GM21529 (cell line): Measurements from ENCODE around the gene PIP5KL1.

ENCODE experiments used
- ATAC-seq: cut with Tn5 transposase; IDR thresholded peaks from one replicate; pipeline ENCODE4 v1.9.1; 2021; ENCODE audit not compliant: unreplicated experiment

Gene PIP5KL1

DNA sequence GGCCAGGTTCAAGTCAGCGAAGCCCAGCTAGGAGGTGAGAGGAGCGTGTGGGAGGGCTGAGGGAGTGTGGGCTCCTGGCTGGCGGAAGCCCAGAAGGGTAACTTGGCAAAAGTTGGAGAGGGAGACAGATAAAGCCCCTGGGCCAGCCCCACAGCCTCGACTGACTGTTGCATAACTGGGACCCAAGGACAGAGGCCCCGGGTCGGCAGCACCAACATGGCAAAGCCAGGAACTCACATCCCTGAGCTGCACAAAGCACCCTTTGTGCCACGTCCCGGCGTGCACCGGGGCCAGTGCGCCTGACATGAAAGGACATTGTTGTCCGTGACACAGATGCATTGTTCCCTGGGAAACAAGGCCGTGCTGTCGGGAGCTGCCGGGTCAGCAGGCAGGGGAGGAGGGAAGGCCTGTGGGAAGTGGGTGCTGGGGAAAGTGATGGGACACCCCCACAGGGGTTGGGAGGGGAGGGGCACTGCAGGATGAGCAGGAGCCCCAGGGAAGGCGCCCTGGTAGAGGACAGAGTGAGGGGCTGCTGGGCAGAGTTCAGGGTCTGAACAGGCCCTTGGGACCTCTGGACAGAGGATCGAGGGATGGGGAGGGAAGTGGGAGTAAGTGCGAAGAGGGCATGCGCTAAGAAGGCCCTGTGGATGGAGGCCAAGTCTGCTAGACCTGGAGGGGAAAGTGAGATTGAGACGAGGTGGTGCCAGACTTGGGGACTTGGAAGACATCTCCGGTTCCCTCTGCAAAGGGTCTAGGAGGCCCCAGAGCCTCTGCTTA lies 20.1 kb upstream of the PIP5KL1 start:
- no peak for ATAC-seq

DNA sequence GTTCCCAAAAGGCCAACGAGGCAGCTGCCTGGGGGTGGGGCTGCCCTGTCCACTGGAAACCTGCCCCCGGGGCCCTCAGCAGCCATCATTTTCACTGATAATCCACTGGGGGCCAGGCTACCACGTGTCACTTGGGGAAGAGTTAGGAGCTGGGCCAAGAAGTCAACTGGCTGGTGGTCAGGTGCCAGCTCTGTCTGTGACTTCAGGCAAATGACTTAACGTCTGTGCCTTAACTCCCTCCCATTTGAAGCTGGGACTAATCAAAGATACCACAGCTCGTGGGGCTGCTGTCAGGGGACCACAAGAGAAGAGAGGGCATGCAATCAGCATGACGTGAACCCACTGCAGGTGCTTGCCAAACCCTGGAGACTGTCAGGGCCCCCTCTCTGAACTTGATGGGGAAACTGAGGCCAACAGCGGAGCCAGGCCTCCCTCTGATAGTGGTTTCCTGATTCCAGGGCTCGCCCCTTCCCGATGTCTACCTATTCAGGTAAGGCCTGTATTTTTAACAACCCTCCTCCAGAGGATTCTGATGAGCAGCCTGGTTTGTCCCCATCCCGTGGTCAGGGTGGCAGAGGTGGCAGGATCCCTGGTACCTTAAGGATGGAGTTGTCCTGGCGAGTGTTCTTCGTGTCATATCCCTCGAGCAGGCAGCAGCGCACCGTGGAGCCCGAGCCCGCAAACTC lies 19.4 kb upstream of the PIP5KL1 start:
- ATAC-seq, result no peak

DNA sequence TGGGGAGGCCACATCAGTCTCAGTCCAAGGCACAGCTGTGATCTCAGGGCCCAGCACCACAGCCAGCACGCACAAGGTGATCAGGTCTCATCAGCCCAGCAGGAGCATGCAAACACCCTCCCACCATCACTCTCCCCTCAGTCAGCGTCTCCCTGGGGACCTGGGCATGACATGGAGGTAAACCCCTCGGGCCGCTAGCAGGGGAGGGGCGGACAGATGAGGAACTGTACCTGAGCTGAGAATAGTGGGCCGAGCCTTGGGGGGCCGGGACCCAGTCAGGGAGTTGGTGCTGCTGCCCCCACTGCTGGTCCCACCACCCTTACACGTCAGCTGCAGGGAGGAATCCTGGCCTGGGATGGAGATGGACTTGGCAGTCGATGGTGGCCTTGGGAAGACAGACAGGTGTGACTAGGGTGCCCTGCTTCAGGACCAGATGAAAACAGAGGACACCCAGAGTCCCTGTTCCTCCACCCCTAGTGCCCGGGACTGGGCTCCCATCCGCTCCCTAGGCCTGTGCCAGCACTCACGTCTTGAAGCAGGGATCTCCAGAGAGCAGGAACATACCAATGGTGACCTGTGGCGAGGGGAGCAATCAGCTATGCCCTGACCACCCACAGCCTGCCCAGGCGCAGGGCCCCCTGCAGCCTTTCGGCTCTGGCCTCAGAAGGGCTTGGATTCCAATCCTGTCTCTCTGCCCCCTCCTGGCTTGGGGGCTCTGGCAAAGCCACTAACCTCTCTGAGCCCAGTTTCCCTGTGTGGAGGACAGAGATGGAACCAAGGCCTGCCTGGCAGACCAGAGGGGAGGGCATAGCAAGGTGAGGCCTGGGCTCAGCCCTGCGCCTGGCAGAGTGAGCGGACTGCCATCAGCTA lies 17.5 kb upstream of the PIP5KL1 start:
- ATAC-seq, result no peak

DNA sequence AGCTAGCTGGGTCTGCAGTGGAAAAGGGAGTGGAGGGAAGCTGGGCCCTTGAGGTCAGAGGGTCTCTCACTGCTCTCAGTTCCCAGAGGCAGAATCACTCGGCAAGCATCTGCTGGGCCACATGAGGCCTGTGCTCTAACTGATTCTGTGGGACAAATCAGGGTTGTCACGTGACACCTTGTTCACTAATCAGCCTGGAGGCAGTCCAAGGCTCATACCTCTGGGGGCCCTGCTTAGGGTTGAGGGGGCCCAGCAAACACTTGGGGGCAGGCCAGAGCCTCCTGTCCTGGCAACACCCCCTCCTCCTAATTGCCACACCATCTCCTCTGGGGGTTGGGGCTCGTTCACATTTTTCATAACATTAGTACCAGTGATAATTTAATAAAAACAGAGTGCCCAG lies 16.2 kb upstream of the PIP5KL1 start:
- ATAC-seq, result no peak

DNA sequence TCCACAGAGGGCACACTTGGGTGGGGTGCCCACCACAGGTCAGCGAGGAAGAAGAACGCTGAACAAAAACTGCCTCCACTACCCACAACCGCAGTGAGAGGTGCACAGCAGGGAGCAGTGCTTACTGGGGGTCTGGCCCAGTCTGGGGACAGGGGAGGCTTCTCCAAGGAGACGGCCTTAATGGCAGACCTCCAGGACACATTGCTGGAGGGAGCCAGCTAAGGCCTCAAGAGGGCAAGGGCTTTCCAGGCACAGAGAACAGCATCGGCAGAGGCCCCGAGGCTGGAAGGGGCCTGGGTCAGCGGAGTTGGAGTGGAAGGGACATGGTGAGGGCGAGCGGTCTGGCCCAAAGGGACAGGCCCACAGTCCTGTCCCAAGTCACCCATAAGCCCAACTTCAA lies 15.4 kb upstream of the PIP5KL1 start:
- ATAC-seq, result no peak

DNA sequence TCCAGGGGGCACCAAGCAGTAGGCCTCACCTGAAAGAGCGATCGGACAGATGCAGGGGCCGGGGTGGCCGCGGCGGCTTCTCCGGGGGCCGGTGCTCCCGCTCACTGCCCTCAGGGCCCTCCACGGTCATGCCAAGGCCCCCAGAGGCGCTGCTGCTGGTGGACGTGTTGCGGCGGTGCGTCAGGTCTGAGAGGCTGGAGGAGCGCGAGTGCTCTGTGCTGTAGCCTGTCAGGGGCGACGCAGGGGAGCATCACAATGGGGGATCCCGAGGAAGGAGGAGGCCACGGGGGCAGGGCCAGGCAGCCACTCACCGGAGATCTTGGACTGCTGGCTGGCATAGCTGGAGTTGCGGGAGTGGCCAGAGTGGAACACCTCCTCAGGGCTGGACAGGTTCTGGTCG lies 14.8 kb upstream of the PIP5KL1 start:
- no peak for ATAC-seq

DNA sequence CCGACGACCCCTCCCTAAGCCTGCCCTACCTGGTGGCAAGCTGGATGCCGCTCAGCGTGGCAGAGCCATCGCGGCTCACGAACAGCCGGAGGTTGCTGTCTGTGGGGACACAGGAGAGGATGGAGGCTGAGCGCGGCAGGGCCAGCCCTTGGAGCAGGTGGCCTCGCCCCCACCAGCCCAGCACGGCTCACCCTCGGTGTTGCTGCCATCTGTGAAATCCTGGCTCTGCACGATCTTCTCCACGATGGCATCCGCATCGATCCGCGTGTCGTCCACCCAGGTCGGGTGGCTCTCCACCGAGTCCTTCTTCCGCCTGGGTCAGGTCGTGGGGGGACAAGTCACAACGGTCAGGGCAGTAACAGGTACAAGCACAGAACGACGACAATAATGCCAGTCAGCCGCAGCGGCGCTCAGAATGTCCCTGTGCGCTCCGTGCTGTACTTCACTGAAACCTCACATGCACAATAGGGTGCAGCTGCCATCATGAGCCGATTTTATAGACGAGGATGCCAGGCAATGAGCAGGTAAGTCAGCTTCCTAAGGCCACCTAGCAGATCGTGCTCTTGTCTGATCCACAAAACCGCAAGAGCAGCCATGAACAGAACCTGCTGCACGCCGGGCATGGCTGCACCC lies 14.1 kb upstream of the PIP5KL1 start:
- ATAC-seq, result no peak

DNA sequence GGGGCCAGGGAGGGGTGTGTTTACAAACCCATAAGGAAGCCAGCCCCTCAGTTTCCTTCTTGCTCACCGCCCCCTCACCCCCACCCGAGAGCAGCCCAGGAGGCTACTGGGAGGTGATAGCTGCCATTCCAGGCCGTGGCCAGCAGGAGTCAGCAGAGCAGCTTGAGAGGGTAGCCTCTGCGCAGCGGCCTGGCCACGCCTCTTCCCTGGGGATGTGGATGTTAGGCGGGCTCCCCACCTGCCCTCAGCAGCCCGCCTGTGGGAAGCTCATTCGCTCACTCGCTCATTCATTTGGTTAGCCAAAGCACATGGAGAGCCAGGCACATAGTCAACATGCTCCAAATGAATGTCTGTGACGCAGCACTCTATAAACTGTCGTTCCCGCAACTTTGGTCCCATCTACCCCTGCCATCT lies 13.2 kb upstream of the PIP5KL1 start:
- peak; percentile 66 for ATAC-seq

DNA sequence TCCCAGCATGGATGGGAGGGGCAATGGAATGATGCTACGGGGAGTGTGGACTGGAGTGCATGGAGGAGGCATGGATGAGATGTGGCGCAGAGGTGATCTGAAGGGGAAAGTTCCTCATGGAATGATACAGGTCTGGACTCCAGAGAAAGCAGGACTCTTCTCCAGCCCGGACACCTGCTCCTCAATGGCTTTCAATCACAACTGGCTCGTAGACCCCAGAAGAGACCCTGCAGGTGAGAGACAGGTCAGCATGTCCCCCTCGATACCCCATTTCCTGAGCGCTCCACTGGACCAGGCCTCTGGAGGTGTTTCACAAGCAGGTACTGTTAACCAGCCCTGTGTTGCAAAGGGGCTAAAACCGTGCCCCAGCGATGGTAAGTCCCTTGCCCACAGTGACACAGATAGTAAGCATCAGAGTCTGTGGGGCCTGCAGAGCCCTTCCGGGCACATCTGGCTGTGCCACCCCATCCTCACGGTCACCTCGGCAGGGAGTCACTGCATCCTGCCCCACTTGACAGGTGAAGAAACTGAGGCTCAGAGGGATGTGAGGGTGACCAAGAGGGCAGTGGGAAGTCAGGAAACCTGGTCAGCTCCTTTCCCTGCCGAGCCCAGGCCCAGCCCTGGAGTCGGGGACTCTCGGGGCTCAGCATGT lies 12.6 kb upstream of the PIP5KL1 start:
- no peak for ATAC-seq

DNA sequence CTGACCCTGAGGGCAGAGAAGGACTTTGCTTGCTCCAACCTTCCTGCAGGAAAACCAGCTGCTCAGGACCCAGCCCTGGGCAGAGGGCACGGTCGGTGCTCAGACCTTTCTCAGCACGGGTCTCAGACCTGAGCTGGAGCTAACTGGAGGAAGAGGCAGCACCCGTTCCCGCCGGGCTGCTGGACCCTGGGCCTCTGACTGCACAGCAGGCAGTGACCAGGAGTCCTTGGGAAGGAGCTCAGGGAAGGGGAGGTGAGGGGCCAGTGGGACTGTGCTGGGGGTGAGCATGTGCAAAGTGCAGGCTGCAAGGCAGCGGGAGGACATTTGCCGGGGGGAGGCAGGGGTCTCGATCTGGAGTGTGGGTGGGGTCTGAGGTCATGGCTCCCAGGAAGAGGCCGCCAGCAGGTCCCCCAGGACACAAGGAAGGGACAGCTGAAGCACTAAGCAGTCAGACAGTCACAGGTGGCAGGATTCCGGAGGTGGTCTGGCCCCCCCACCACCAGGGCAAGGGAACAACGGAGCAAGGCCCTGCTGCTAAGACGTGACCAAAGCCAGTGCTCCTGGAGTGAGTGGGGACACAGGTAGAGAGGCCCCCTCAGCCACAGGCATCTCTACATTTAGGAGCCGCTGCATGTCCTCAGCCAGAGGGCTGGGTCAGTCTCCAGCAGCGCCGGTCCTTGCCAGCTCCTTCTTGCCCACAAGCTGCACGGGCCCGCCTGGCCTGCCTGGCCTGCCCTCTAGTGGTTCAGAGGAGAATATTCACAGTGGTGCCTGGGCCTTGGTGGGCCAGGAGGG lies 11.8 kb upstream of the PIP5KL1 start:
- no peak for ATAC-seq

DNA sequence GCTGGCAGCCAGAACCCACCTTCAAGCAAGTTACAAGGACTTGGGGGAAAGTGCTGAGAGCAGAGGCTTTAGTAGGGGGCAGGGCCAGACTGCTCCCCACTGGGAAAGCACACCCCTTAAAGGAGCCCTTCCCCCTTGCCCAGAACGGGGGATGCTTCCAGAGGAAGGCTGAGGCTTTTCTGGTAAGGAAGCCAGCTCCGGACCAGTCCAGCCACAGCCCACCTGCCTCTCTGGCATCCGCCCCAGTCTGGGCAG lies 11.3 kb upstream of the PIP5KL1 start:
- ATAC-seq, result no peak

DNA sequence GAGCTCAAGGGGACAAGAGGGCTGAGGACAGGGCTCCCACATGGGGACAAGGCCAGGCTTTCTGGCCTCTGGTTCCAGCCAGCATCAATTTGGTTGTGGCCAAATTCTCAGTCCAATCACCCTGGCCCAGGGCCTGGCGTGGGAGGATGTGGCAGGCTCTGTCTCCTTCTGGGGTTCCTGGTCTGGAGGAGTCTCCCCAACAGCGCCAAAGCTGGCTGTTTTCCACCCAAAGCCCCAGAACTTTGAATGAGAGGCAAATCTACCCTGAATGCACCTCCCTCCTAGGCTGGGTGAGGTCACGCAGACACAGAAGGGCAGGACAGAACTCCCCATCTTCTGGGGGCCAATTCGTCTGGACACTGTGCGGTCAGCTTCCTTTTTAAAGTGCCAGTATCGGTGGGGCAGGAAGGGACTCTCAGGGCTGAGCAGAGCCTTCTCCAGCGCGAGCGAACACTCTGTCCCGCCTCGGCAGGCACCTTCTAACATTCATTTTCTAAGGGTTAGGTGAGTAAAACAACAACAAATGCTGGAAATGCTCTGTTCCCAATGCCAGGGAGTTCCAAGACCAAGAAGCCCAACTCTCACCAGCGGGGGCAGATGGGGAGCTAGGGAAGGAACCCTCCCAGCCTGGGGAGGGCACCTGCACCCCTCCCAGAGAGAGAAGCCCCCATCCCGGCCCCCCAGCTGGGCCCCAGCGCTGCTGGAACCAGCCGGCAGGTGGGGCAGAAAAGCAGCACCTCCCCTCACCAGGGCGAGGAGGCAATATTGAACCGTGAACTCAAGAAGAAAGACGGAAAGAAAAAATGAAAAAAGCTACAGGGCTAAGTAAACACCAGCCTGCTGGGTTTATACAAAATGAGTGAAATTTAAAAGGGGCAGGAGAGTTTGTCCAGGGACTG lies 10.7 kb upstream of the PIP5KL1 start:
- no peak for ATAC-seq

DNA sequence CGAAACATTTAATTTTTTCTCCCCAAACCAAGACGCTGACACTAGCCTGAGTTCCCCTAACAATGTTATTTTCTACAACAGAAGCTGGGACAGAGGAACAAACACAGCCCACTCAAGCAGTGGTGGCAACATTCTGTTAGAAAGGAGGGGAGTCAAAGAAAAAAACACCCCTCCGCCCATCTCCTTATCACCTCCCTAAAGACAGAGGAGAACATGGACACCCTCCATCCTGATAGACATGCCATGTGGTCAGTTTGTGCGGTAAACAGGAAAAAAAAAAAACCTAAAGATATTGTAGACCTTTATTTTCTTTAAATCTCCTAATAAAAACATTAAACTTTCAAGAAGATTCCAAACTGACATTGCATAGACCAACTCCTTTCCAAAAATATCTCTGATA lies 10.0 kb upstream of the PIP5KL1 start:
- ATAC-seq, result no peak

DNA sequence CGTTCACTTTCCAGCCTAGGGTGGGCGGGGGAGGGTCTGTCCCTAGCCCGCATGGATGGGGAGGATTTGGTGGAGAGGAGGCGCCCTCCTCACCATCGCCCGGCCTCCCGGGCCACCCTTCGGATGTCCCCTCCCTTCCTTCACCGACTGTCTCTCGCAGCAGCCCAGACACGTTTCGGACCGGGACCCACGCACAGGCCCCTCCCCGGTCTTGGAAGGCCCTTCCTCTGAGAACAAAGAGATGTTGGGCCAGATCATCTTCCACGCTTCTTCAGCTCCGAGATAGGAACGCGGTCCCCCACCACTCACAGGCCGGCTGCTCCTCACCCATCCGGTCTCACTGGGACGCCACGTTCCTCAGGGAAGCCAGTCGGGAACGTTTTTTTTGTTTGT lies 7.7 kb upstream of the PIP5KL1 start:
- ATAC-seq, result no peak

DNA sequence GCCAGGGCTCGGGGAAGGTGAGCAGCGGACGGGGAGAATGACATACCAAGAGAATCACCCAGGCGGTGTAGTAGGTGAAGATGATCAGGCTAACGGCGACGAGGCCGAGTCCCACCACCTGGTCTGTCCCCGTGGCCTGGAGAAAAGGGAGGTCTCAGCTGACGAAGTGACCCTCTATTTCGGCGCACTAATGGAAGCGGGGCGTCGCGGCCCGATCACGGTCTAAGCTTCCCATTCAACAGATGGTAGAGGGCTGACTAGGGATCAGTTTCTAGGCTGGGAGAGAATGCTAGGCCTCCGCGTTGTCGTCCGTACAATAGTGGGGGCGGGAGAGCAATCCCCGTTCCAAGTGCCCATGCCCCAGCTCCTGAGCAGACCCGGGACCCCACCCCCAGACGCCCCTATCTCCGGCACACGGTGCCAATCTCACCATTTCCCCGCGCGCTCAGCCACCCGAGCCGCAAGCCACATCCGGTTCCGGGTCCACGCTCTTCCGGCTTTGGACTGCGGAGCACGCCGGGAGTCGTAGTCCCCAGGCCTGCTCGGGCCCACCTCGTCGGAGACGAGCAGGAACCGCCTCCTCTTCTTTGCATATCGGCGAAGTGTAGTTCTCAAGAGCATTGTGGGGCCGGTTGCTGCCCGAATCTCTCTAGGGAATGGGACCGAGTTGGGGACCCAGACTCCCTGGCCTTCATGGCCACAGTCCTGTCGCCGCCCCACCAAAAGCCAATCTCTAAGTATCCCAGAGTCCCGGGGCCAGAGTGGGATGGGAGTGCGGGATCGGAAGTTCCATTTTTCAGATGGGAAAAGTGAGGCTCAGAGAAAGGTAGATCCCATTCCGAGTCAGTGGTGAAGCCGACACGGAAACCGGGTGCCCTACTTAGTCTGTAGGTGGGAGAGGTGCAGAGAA lies 7.1 kb upstream of the PIP5KL1 start, which contains the start of gene DPM2:
DPM2 (minus strand) TSS at position 467 of the 910 bp plus-strand sequence; CDS start at position 433, 34 bp downstream.
- peak; percentile 91 for ATAC-seq

DNA sequence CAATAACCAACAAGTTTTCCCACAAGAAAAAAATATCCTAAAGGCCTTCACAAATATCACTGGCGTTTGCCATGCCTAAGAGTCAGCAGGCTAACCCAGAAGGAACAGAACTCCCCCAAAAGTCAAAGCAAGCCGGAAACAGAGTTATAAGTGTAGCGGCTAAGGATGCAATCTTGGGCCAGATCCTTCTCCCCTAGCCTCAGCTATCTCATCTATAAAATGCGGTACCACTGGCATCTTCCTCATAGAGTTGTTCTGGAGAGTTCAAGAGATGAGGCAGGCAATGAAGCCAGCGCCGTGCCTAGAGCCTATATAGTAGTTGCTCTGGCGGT lies 6.4 kb upstream of the PIP5KL1 start:
- no peak for ATAC-seq

DNA sequence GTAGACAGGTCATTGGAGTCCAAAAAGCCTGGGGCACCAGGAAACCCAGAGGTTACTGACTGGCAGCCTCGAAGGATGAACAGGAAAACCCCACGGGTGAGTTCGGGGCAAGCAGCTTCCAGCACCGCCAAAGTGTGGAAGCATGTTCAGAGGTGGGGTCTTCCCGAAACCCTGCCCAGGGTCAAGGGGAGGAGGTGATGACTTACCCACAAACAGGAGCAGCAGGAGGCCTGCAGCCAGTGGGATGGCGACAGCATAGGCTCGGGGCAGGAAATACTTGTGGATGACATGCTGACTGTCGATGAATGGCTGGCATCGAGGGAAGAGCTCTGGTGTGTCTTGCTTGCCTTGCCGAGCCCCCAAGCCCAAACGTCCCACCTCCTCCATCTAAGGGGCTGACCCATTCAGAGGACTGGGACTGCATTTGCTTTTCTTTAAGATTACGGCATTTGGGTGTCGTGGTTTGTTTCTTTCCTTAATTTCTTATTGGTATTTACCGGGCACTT lies 5.8 kb upstream of the PIP5KL1 start:
- no peak for ATAC-seq

DNA sequence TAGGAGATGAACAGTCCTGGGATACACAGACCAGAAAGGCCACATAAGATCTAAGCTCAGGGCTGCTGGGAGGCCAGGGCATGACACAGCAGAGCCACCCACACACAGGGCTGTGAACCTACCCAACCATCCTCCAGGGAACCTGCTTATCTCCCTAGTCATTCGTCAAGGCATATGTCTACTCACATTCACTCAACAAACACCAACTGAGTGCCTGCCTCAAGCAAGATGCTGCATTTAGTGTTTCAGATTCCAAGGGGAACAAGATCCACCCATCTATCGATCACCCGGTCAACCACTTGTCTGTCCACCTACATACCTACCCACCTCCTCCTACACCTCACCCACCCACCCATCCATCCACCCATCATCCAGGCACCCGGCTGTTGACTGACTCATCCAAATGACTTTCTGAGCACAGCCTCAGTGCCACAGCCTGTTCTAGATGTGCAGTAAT lies 5.2 kb upstream of the PIP5KL1 start:
- no peak for ATAC-seq
